K562 (cell line): ENCODE results near the gene ST3GAL3. TPM values are rescaled to one million over a fixed set of nuclear protein-coding genes. Genes with fewer than 3 reads are reported as not detected.

Experiments
- CBFA2T2 ChIP-seq: fragments of 450-650 bp; conservative IDR thresholded peaks from 2 replicates; pipeline ENCODE4 v1.6.1; 2017; ENCODE audit warnings: mild to moderate bottlenecking
- CCAR2 ChIP-seq: fragments of 200-400 bp; formaldehyde crosslinking; IDR thresholded peaks from 2 replicates; pipeline ENCODE4 v1.6.1; 2017; ENCODE audit warnings: mild to moderate bottlenecking, low read depth, low read length
- CREBBP ChIP-seq: IDR thresholded peaks from one replicate; pipeline ENCODE4 v1.6.1; 2012; ENCODE audit warnings: low read depth, mild to moderate bottlenecking, control low read depth, inconsistent platforms, low read length
- E2F4 ChIP-seq: sonication (generic); formaldehyde crosslinking; IDR thresholded peaks from 2 replicates; pipeline ENCODE4 v1.8.0; 2022; ENCODE audit warnings: mild to moderate bottlenecking, low read depth, missing genetic modification reagents
- HDAC6 ChIP-seq: IDR thresholded peaks from 2 replicates; pipeline ENCODE4 v1.6.1; 2012; ENCODE audit warnings: low read depth, mild to moderate bottlenecking, control low read depth, inconsistent platforms, low read length, moderate library complexity
- ILF3 ChIP-seq: fragments of 450-650 bp; IDR thresholded peaks from 2 replicates; pipeline ENCODE4 v1.6.1; 2018; ENCODE audit warnings: antibody characterized with exemption, mild to moderate bottlenecking, moderate library complexity, borderline replicate concordance
- JUND ChIP-seq, 2 experiments: IDR thresholded peaks; 2 replicates in 1 of 2; 3 replicates in 1 of 2; pipeline ENCODE4 v1.6.1; 2011; ENCODE audit warnings: borderline replicate concordance in 2 of 2, low read depth in 2 of 2, low read length in 2 of 2, improper control_type of control experiment in 1 of 2, missing biosample characterization in 1 of 2, missing genetic modification characterization in 1 of 2, missing genetic modification reagents in 1 of 2
- KAT2B ChIP-seq: IDR thresholded peaks from one replicate; pipeline ENCODE4 v1.6.1; 2012; ENCODE audit warnings: low read depth, mild to moderate bottlenecking, control low read depth, inconsistent platforms, low read length, moderate library complexity
- KHSRP ChIP-seq: fragments of 450-650 bp; IDR thresholded peaks from 2 replicates; pipeline ENCODE4 v1.6.1; 2017
- NBN ChIP-seq: fragments of 450-650 bp; IDR thresholded peaks from 2 replicates; pipeline ENCODE4 v1.6.1; 2016; ENCODE audit warnings: low read depth, mild to moderate bottlenecking
- NCOA1 ChIP-seq: fragments of 450-650 bp; IDR thresholded peaks from 2 replicates; pipeline ENCODE4 v1.6.1; 2016; ENCODE audit warnings: low read depth
- NFE2L1 ChIP-seq: fragments of 450-650 bp; IDR thresholded peaks from 2 replicates; pipeline ENCODE4 v1.6.1; 2016; ENCODE audit warnings: missing genetic modification characterization, low read depth, mild to moderate bottlenecking, missing compliant biosample characterization, moderate library complexity, borderline replicate concordance
- NFRKB ChIP-seq: fragments of 450-650 bp; IDR thresholded peaks from 2 replicates; pipeline ENCODE4 v1.6.1; 2016; ENCODE audit warnings: low read depth
- PTBP1 ChIP-seq: fragments of 200-400 bp; formaldehyde crosslinking; IDR thresholded peaks from 2 replicates; pipeline ENCODE4 v1.6.1; 2017; ENCODE audit warnings: low read depth, low read length
- ZEB2 ChIP-seq: fragments of 450-650 bp; IDR thresholded peaks from 2 replicates; pipeline ENCODE4 v1.6.1; 2016
- ZKSCAN1 ChIP-seq: fragments of 150-350 bp; IDR thresholded peaks from 2 replicates; pipeline ENCODE4 v1.6.1; 2016; ENCODE audit warnings: low read depth, low read length
- ZNF184 ChIP-seq: sonication (generic); formaldehyde crosslinking; IDR thresholded peaks from 2 replicates; pipeline ENCODE4 v1.5.0; 2020; ENCODE audit warnings: missing genetic modification reagents
- ZNF384 ChIP-seq: IDR thresholded peaks from 2 replicates; pipeline ENCODE4 v1.6.1; 2012; ENCODE audit warnings: low read depth, low read length, improper control_type of control experiment
- polyA plus RNA-seq, 8 experiments: library from polyadenylated mRNA; depleted of rRNA in 4 of 8; stranded (reverse) in 5 of 8; unstranded in 3 of 8; fragments of >200 nt; fragmentation: Nextera tagmentation in 2 of 8; fragmentation: Illumina TruSeq in 1 of 8; extraction: Ambion mirVana in 2 of 8; extraction: Trizol in 1 of 8; gene quantifications; 2 replicates each; pipeline versions ENCODE4 v1.2.1 to v1.2.3, GENCODE V29; 2011 to 2014; ENCODE audit warnings: inconsistent platforms in 1 of 8, missing spikeins in 1 of 8
- total RNA-seq, 7 experiments: library from RNA; depleted of rRNA in 6 of 7; stranded (reverse); fragments of >200 nt in 6 of 7; fragmentation: Illumina TruSeq in 2 of 7; extraction: Trizol in 2 of 7; gene quantifications; 2 replicates each; pipeline versions ENCODE4 v1.2.1 to v1.2.3, GENCODE V29; 2011 to 2021; ENCODE audit warnings: low replicate concordance in 1 of 7
- TF ChIP-seq, protein P1 (sequence below), 2 experiments: fragments of 450-650 bp in 1 of 2; sonication (generic) in 1 of 2; formaldehyde crosslinking in 1 of 2; IDR thresholded peaks in 1 of 2; conservative IDR thresholded peaks in 1 of 2; 2 replicates each; pipeline versions ENCODE4 v1.6.1 to v1.8.1; 2016 to 2023; ENCODE audit warnings: mild to moderate bottlenecking in 2 of 2, moderate library complexity in 2 of 2, inconsistent platforms in 1 of 2, missing genetic modification reagents in 1 of 2
- TF ChIP-seq, protein P2 (sequence below): fragments of 450-650 bp; IDR thresholded peaks from 2 replicates; pipeline ENCODE4 v1.6.1; 2017; ENCODE audit warnings: antibody characterized with exemption, mild to moderate bottlenecking
- TF ChIP-seq, protein P3 (sequence below): fragments of 450-650 bp; IDR thresholded peaks from 2 replicates; pipeline ENCODE4 v1.6.1; 2014; ENCODE audit warnings: low read depth, mild to moderate bottlenecking, moderate library complexity, borderline replicate concordance

The ST3GAL3 gene
- total and polyA plus RNA-seq, 9 of the 15 experiments (the other 6 are each of a cell fraction or from before 2014, with no cell fraction given), result 1.2 to 18.9 (median 11.0) TPM

DNA sequence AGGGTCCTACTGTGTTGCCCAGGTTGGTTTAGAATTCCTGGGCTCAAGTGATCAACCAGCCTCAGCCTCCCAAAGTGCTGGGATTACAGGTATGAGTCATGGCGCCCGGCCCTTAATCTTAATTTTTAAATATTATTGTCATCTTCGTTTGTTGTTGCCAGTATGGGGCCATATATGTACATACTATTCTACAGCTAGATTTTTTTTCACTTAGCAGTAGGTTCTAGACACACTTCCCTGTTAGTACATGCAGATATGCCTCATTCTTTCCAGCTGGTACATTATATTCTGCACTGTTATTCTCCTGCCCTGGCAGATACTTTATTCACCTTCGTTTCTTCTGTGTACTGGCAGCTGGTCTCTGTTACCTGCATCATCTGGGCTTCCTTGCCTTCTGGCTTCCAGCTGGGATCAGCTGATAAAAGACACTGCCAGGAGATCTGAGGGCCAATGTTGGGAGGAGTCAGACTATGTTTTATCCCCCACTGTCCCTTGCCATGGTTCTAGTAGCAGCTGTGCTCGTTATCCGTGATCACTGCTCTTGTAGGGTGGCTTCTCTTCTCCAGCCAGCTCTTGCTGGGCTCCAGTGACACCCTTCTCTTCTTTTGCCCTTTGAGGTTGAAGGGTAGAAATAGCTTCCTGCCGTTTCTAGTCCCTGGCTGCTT is 24.7 kb downstream of the ST3GAL3 start (continued):
- TF ChIP-seq, protein P1, sequence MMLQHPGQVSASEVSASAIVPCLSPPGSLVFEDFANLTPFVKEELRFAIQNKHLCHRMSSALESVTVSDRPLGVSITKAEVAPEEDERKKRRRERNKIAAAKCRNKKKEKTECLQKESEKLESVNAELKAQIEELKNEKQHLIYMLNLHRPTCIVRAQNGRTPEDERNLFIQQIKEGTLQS (IDR thresholded peaks at IDR 0.05), result peak; percentile 22; the same call in 1 of the 2 replicates
- TF ChIP-seq, protein P1 (CRISPR knock-in tag; conservative IDR thresholded peaks at IDR 0.05), result no peak
- TF ChIP-seq ZEB2 (peak; percentile 50; the same call in 1 of the 2 replicates), NCOA1 (no peak), CCAR2 (no peak), ZNF184 (CRISPR knock-in tag) (no peak), KHSRP (no peak), JUND (IDR thresholded peaks at IDR 0.05; ENCODE audit: borderline replicate concordance, low read depth, low read length) (0 out of 2 replicates have a peak, but pooled peaks have one; percentile 26), JUND (tag; IDR thresholded peaks at IDR 0.05; ENCODE audit: borderline replicate concordance, low read depth, low read length) (no peak), HDAC6 (no peak), ZKSCAN1 (0 out of 2 replicates have a peak, but pooled peaks have one; percentile 42), E2F4 (CRISPR knock-in tag) (no peak), NBN (no peak), CBFA2T2 (peak; percentile 89), NFE2L1 (tag) (no peak), ZNF384 (no peak), CREBBP (no peak), NFRKB (no peak), KAT2B (no peak), ILF3 (no peak), PTBP1 (no peak)
- TF ChIP-seq, protein P2, sequence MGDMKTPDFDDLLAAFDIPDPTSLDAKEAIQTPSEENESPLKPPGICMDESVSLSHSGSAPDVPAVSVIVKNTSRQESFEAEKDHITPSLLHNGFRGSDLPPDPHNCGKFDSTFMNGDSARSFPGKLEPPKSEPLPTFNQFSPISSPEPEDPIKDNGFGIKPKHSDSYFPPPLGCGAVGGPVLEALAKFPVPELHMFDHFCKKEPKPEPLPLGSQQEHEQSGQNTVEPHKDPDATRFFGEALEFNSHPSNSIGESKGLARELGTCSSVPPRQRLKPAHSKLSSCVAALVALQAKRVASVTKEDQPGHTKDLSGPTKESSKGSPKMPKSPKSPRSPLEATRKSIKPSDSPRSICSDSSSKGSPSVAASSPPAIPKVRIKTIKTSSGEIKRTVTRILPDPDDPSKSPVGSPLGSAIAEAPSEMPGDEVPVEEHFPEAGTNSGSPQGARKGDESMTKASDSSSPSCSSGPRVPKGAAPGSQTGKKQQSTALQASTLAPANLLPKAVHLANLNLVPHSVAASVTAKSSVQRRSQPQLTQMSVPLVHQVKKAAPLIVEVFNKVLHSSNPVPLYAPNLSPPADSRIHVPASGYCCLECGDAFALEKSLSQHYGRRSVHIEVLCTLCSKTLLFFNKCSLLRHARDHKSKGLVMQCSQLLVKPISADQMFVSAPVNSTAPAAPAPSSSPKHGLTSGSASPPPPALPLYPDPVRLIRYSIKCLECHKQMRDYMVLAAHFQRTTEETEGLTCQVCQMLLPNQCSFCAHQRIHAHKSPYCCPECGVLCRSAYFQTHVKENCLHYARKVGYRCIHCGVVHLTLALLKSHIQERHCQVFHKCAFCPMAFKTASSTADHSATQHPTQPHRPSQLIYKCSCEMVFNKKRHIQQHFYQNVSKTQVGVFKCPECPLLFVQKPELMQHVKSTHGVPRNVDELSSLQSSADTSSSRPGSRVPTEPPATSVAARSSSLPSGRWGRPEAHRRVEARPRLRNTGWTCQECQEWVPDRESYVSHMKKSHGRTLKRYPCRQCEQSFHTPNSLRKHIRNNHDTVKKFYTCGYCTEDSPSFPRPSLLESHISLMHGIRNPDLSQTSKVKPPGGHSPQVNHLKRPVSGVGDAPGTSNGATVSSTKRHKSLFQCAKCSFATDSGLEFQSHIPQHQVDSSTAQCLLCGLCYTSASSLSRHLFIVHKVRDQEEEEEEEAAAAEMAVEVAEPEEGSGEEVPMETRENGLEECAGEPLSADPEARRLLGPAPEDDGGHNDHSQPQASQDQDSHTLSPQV, result no peak
- TF ChIP-seq, protein P3, sequence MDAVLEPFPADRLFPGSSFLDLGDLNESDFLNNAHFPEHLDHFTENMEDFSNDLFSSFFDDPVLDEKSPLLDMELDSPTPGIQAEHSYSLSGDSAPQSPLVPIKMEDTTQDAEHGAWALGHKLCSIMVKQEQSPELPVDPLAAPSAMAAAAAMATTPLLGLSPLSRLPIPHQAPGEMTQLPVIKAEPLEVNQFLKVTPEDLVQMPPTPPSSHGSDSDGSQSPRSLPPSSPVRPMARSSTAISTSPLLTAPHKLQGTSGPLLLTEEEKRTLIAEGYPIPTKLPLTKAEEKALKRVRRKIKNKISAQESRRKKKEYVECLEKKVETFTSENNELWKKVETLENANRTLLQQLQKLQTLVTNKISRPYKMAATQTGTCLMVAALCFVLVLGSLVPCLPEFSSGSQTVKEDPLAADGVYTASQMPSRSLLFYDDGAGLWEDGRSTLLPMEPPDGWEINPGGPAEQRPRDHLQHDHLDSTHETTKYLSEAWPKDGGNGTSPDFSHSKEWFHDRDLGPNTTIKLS, result no peak
